K562 (cell line): ENCODE data around the gene AMBRA1.

Source experiments
- CHD4 ChIP-seq: fragments of 200-600 bp; sonication (generic); IDR thresholded peaks from 3 replicates; pipeline ENCODE4 v1.6.1; 2012; ENCODE audit warnings: low read depth, mild to moderate bottlenecking, mixed read lengths, low read length, inconsistent platforms; ENCODE audit not compliant: insufficient read depth, insufficient replicate concordance, poor library complexity, severe bottlenecking
- CREM ChIP-seq: IDR thresholded peaks from 2 replicates; pipeline ENCODE4 v1.6.1; 2014; ENCODE audit warnings: antibody characterized with exemption, low read depth
- MBD2 ChIP-seq: sonication (generic); IDR thresholded peaks from 2 replicates; pipeline ENCODE4 v1.6.1; 2016; ENCODE audit warnings: low read depth, borderline replicate concordance
- RNF2 ChIP-seq: sonication (generic); IDR thresholded peaks from 2 replicates; pipeline ENCODE4 v1.6.1; 2016
- ZNF253 ChIP-seq: fragments of 250-450 bp; sonication (Bioruptor Pico); conservative IDR thresholded peaks from 2 replicates; pipeline ENCODE4 v1.6.1; 2021; ENCODE audit warnings: mild to moderate bottlenecking

DNA sequence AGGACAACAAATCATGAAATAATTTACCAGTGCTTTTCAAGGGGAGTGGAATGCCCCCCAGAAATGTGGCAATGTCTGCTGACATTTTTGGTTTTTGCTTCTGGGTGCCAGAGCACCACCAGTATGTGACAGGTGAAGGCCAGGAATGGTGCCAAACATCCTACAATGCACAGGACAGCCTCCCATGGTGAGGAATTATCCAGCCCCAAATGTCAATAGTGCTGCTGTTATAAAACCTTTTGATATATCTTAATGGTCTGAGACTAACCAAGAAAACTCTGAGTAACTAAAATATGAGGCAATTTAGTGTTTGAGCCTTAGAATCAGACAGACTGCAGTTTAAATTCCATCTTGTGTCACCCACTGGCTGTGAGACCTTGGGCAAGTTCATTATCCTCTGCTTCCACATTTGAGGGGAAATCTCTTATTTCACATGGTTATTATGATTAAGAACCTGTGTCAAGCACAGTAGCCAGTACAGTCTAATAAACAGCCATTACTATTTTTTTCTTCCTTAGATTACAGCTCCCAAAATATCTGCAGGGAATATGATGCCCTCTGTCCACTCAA lies 69.5 kb downstream of the AMBRA1 start:
- no peak for TF ChIP-seq CREM
- TF ChIP-seq ZNF253 (CRISPR knock-in tag) = no peak
- no peak for TF ChIP-seq RNF2
- no peak for TF ChIP-seq CHD4
- no peak for TF ChIP-seq MBD2
